Activated naive CD8-positive, alpha-beta T cell treated with anti-CD3 and anti-CD28 coated beads, Interleukin-2, amount 50 U/mL, for 24 hours (primary cell): ENCODE data around the gene CNR1.

Experiments
- ATAC-seq: fragments of 150-1000 bp; cut with Tn5 transposase; one replicate; pipeline ENCODE4 v1.10.0; 2021
- DNase-seq: peaks from one replicate; pipeline ENCODE4 v3.0.0; 2021
- H3K27ac Mint-ChIP-seq: one replicate; pipeline ENCODE4 v1.8.0; 2021; ENCODE audit warnings: mild to moderate bottlenecking, mixed read lengths
- H3K27me3 Mint-ChIP-seq: one replicate; pipeline ENCODE4 v1.8.0; 2021; ENCODE audit warnings: mixed read lengths
- H3K36me3 Mint-ChIP-seq: one replicate; pipeline ENCODE4 v1.8.0; 2021; ENCODE audit warnings: low read depth, mixed read lengths
- H3K4me1 Mint-ChIP-seq: one replicate; pipeline ENCODE4 v1.8.0; 2021; ENCODE audit warnings: mixed read lengths
- H3K4me3 Mint-ChIP-seq: one replicate; pipeline ENCODE4 v1.8.0; 2021; ENCODE audit warnings: mild to moderate bottlenecking, moderate library complexity, mixed read lengths
- H3K9me3 Mint-ChIP-seq: one replicate; pipeline ENCODE4 v1.8.0; 2021; ENCODE audit warnings: mixed read lengths

CNR1 gene

GRCh38 chr6:88165087-88165843 lies 882 bp downstream of the CNR1 start:
- H3K27ac Mint-ChIP-seq, result no peak overlapping the region
- no peak for ATAC-seq
- H3K4me3 Mint-ChIP-seq, result peak overlapping the region; percentile 64
- H3K36me3 Mint-ChIP-seq, result no peaks in the 10 kb centered on the region
- no peak for DNase-seq
- H3K9me3 Mint-ChIP-seq, result no peaks in the 10 kb centered on the region
- H3K4me1 Mint-ChIP-seq, result peaks cover 15% of the 10 kb centered on the region
- peaks cover 72% of the 10 kb centered on the region for H3K27me3 Mint-ChIP-seq

- H3K4me3 Mint-ChIP-seq, result no peak overlapping the region
Measured at GRCh38 chr6:88164061-88164460, 2.1 kb downstream of the CNR1 start.

GRCh38 chr6:88163616-88164015 lies 2.5 kb downstream of the CNR1 start:
- ATAC-seq (no peak), DNase-seq (no peak)
- H3K27me3 Mint-ChIP-seq, result peaks cover 55% of the 10 kb centered on the region
- peaks cover 15% of the 10 kb centered on the region for H3K4me1 Mint-ChIP-seq
- H3K4me3 Mint-ChIP-seq, result no peak overlapping the region
- H3K9me3 Mint-ChIP-seq, result no peaks in the 10 kb centered on the region
- no peak overlapping the region for H3K27ac Mint-ChIP-seq
- no peaks in the 10 kb centered on the region for H3K36me3 Mint-ChIP-seq

More at GRCh38 chr6:88164061-88164460, 2.1 kb downstream of the CNR1 start:
- H3K4me1 Mint-ChIP-seq, result peaks cover 15% of the 10 kb centered on the region
- peaks cover 60% of the 10 kb centered on the region for H3K27me3 Mint-ChIP-seq
- no peak overlapping the region for H3K27ac Mint-ChIP-seq
- no peaks in the 10 kb centered on the region for H3K36me3 Mint-ChIP-seq
- DNase-seq (no peak), ATAC-seq (no peak)
- H3K9me3 Mint-ChIP-seq, result no peaks in the 10 kb centered on the region

- Mint-ChIP-seq H3K36me3 (no peaks in the 10 kb centered on the region), H3K27me3 (peaks cover 39% of the 10 kb centered on the region), H3K4me3 (no peak overlapping the region), H3K27ac (no peak overlapping the region), H3K9me3 (no peaks in the 10 kb centered on the region), H3K4me1 (peaks cover 8% of the 10 kb centered on the region)
- ATAC-seq, result no peak
- DNase-seq, result no peak
Measured at GRCh38 chr6:88161940-88162339, 4.2 kb downstream of the CNR1 start.

GRCh38 chr6:88157106-88157505 lies 9.0 kb downstream of the CNR1 start:
- Mint-ChIP-seq H3K36me3 (no peaks in the 10 kb centered on the region), H3K4me1 (no peaks in the 10 kb centered on the region), H3K27ac (no peak overlapping the region), H3K27me3 (peaks cover 8% of the 10 kb centered on the region), H3K4me3 (no peak overlapping the region), H3K9me3 (no peaks in the 10 kb centered on the region)
- ATAC-seq (no peak), DNase-seq (no peak)

GRCh38 chr6:88145298-88145963 lies 20.7 kb downstream of the CNR1 start:
- Mint-ChIP-seq H3K4me1 (peaks cover 3% of the 10 kb centered on the region), H3K36me3 (no peaks in the 10 kb centered on the region), H3K27ac (no peak overlapping the region), H3K27me3 (no peaks in the 10 kb centered on the region), H3K9me3 (no peaks in the 10 kb centered on the region), H3K4me3 (no peak overlapping the region)
- ATAC-seq, result no peak
- no peak for DNase-seq

GRCh38 chr6:88144637-88145297 lies 21.4 kb downstream of the CNR1 start:
- Mint-ChIP-seq H3K9me3 (no peaks in the 10 kb centered on the region), H3K4me3 (no peak overlapping the region), H3K36me3 (no peaks in the 10 kb centered on the region), H3K27ac (no peak overlapping the region), H3K4me1 (peaks cover 3% of the 10 kb centered on the region), H3K27me3 (no peaks in the 10 kb centered on the region)
- ATAC-seq (no peak), DNase-seq (no peak)

- H3K27ac Mint-ChIP-seq, result no peak overlapping the region
- peaks cover 3% of the 10 kb centered on the region for H3K4me1 Mint-ChIP-seq
- DNase-seq (no peak), ATAC-seq (no peak)
- no peaks in the 10 kb centered on the region for H3K36me3 Mint-ChIP-seq
- H3K4me3 Mint-ChIP-seq, result no peak overlapping the region
- H3K9me3 Mint-ChIP-seq, result no peaks in the 10 kb centered on the region
- H3K27me3 Mint-ChIP-seq, result no peaks in the 10 kb centered on the region
Measured at GRCh38 chr6:88143421-88144157, 22.6 kb downstream of the CNR1 start.

- H3K36me3 Mint-ChIP-seq, result no peaks in the 10 kb centered on the region
- H3K9me3 Mint-ChIP-seq, result no peaks in the 10 kb centered on the region
- ATAC-seq (no peak), DNase-seq (no peak)
- H3K27ac Mint-ChIP-seq, result peak overlapping the region; percentile 37
- no peak overlapping the region for H3K4me3 Mint-ChIP-seq
- peaks cover 3% of the 10 kb centered on the region for H3K4me1 Mint-ChIP-seq
- no peaks in the 10 kb centered on the region for H3K27me3 Mint-ChIP-seq
Measured at GRCh38 chr6:88142297-88142668, 23.9 kb downstream of the CNR1 start.

GRCh38 chr6:88141561-88142296 lies 24.4 kb downstream of the CNR1 start:
- Mint-ChIP-seq H3K4me3 (no peak overlapping the region), H3K36me3 (no peaks in the 10 kb centered on the region), H3K27ac (peak overlapping the region; percentile 37), H3K4me1 (peaks cover 6% of the 10 kb centered on the region), H3K27me3 (no peaks in the 10 kb centered on the region), H3K9me3 (no peaks in the 10 kb centered on the region)
- DNase-seq (no peak), ATAC-seq (peak; percentile 33)

GRCh38 chr6:88137915-88138314 lies 28.2 kb downstream of the CNR1 start:
- Mint-ChIP-seq H3K9me3 (no peaks in the 10 kb centered on the region), H3K27ac (no peak overlapping the region)

GRCh38 chr6:88135578-88136114 lies 30.5 kb downstream of the CNR1 start:
- DNase-seq (no peak), ATAC-seq (no peak)
- Mint-ChIP-seq H3K27ac (no peak overlapping the region), H3K9me3 (no peaks in the 10 kb centered on the region), H3K36me3 (no peaks in the 10 kb centered on the region), H3K27me3 (peaks cover 8% of the 10 kb centered on the region), H3K4me1 (peaks cover 10% of the 10 kb centered on the region), H3K4me3 (no peak overlapping the region)

More at GRCh38 chr6:88137915-88138314, 28.2 kb downstream of the CNR1 start:
- Mint-ChIP-seq H3K4me1 (peaks cover 14% of the 10 kb centered on the region), H3K36me3 (no peaks in the 10 kb centered on the region), H3K27me3 (peaks cover 8% of the 10 kb centered on the region), H3K4me3 (no peak overlapping the region)
- ATAC-seq (no peak), DNase-seq (no peak)

- no peaks in the 10 kb centered on the region for H3K9me3 Mint-ChIP-seq
- DNase-seq, result no peak
- no peaks in the 10 kb centered on the region for H3K36me3 Mint-ChIP-seq
- H3K27me3 Mint-ChIP-seq, result peaks cover 8% of the 10 kb centered on the region
- peaks cover 10% of the 10 kb centered on the region for H3K4me1 Mint-ChIP-seq
- no peak overlapping the region for H3K27ac Mint-ChIP-seq
- H3K4me3 Mint-ChIP-seq, result no peak overlapping the region
- ATAC-seq, result no peak
Measured at GRCh38 chr6:88134575-88134974, 31.6 kb downstream of the CNR1 start.

- no peak for DNase-seq
- Mint-ChIP-seq H3K27ac (no peak overlapping the region), H3K9me3 (no peaks in the 10 kb centered on the region), H3K36me3 (no peaks in the 10 kb centered on the region), H3K4me1 (peaks cover 10% of the 10 kb centered on the region), H3K27me3 (peaks cover 8% of the 10 kb centered on the region), H3K4me3 (no peak overlapping the region)
- ATAC-seq, result no peak
Measured at GRCh38 chr6:88133718-88134117, 32.4 kb downstream of the CNR1 start.
